Measurements from ENCODE around the gene POLR3B. TPM values are rescaled to one million over a fixed set of nuclear protein-coding genes. Genes with fewer than 3 reads are reported as not detected.
"Not testable (repeated sequence)": the region's sequence is repeated elsewhere in the genome, so short reads cannot be mapped to it uniquely, and the experiment has no call there.

POLR3B gene
- 7.1 TPM for total RNA-seq
- long read RNA-seq, full-length matches to known transcripts, result 16 of 21 reads
- long read RNA-seq, partial matches to known transcripts, result 2 of 21 reads
- long read RNA-seq, other reads (novel, unspliced or antisense), result 3 of 21 reads

- peak; percentile 97 for DNase-seq
- ATAC-seq (ENCODE audit: poor library complexity), result peak; percentile 97
- intact Hi-C loops (cut with DNase I), result no loop called here
These were observed at the start of gene POLR3B for GRCh38 chr12:106357549-106358395. POLR3B (plus strand) TSS chr12:106357748; CDS start chr12:106357880, 132 bp downstream.

- intact Hi-C loops (cut with DNase I), result loop anchor here (10.0 kb wide), 1 partner anchor 63 kb away; the partner anchor contains the start of gene CKAP4
- no peak for ATAC-seq (ENCODE audit: poor library complexity)
- no peak for DNase-seq
These were observed 49.4 kb upstream of the POLR3B start for GRCh38 chr12:106308121-106308520.

GRCh38 chr12:106308611-106309010 is 48.9 kb upstream of the POLR3B start:
- no peak for DNase-seq
- intact Hi-C loops (cut with DNase I), result loop anchor here (10.0 kb wide), 1 partner anchor 64 kb away; the partner anchor contains the start of gene CKAP4
- peak; percentile 34 for ATAC-seq (ENCODE audit: poor library complexity)

- DNase-seq (peak; percentile 46), ATAC-seq (ENCODE audit: poor library complexity) (peak; percentile 44)
- intact Hi-C loops (cut with DNase I), result loop anchor here (10.0 kb wide), 1 partner anchor 65 kb away; the partner anchor contains the start of gene CKAP4
These were observed 47.7 kb upstream of the POLR3B start for GRCh38 chr12:106309671-106310505.

- ATAC-seq (ENCODE audit: poor library complexity), result peak; percentile 2
- no peak for DNase-seq
- intact Hi-C loops (cut with DNase I), result no loop called here
These were observed 46.9 kb upstream of the POLR3B start for GRCh38 chr12:106310687-106311086.

- intact Hi-C loops (cut with DNase I), result no loop called here
- ATAC-seq (ENCODE audit: poor library complexity), result peak; percentile 3
These were observed 46.4 kb upstream of the POLR3B start for GRCh38 chr12:106311139-106311538.

GRCh38 chr12:106313413-106313812 is 44.1 kb upstream of the POLR3B start:
- ATAC-seq (ENCODE audit: poor library complexity); DNase-seq; intact Hi-C loops (cut with DNase I): not testable (repeated sequence)

More at GRCh38 chr12:106311139-106311538, 46.4 kb upstream of the POLR3B start:
- DNase-seq, result no peak

- intact Hi-C loops (cut with DNase I), result no loop called here
- DNase-seq, result no peak
- no peak for ATAC-seq (ENCODE audit: poor library complexity)
These were observed 42.0 kb upstream of the POLR3B start for GRCh38 chr12:106315523-106315922.

GRCh38 chr12:106317406-106318082 is 40.0 kb upstream of the POLR3B start:
- ATAC-seq (ENCODE audit: poor library complexity), result peak; percentile 31
- DNase-seq, result no peak
- intact Hi-C loops (cut with DNase I), result no loop called here

- DNase-seq, result peak; percentile 53
These were observed 36.3 kb upstream of the POLR3B start for GRCh38 chr12:106321139-106321850.

GRCh38 chr12:106323537-106323936 is 34.0 kb upstream of the POLR3B start:
- ATAC-seq (ENCODE audit: poor library complexity) (no peak), DNase-seq (no peak)
- intact Hi-C loops (cut with DNase I), result no loop called here

More at GRCh38 chr12:106321139-106321850, 36.3 kb upstream of the POLR3B start:
- intact Hi-C loops (cut with DNase I), result no loop called here
- peak; percentile 89 for ATAC-seq (ENCODE audit: poor library complexity)

GRCh38 chr12:106327309-106327869 is 30.2 kb upstream of the POLR3B start:
- no peak for ATAC-seq (ENCODE audit: poor library complexity)
- no peak for DNase-seq
- intact Hi-C loops (cut with DNase I), result no loop called here

- intact Hi-C loops (cut with DNase I), result no loop called here
- no peak for ATAC-seq (ENCODE audit: poor library complexity)
These were observed 28.8 kb upstream of the POLR3B start for GRCh38 chr12:106328735-106329134.

GRCh38 chr12:106329231-106329982 is 28.1 kb upstream of the POLR3B start:
- DNase-seq (peak; percentile 51), ATAC-seq (ENCODE audit: poor library complexity) (peak; percentile 65)
- intact Hi-C loops (cut with DNase I), result no loop called here

More at GRCh38 chr12:106328735-106329134, 28.8 kb upstream of the POLR3B start:
- no peak for DNase-seq

- no peak for ATAC-seq (ENCODE audit: poor library complexity)
- no peak for DNase-seq
- intact Hi-C loops (cut with DNase I), result no loop called here
These were observed 25.9 kb upstream of the POLR3B start for GRCh38 chr12:106331599-106331998.

- intact Hi-C loops (cut with DNase I), result no loop called here
- ATAC-seq (ENCODE audit: poor library complexity) (no peak), DNase-seq (no peak)
These were observed 25.0 kb upstream of the POLR3B start for GRCh38 chr12:106332536-106332935.

- DNase-seq, result no peak
- no peak for ATAC-seq (ENCODE audit: poor library complexity)
- intact Hi-C loops (cut with DNase I), result no loop called here
These were observed 24.5 kb upstream of the POLR3B start for GRCh38 chr12:106333010-106333409.

All from Right ventricle myocardium superior (tissue), 1 donor.